GM19395 (cell line): ENCODE data around the gene ADPRS.

Experiments used
- ATAC-seq: cut with Tn5 transposase; IDR thresholded peaks from one replicate; pipeline ENCODE4 v1.9.1; 2021; ENCODE audit warnings: mild to moderate bottlenecking, moderate library complexity; ENCODE audit not compliant: unreplicated experiment

ADPRS gene

DNA sequence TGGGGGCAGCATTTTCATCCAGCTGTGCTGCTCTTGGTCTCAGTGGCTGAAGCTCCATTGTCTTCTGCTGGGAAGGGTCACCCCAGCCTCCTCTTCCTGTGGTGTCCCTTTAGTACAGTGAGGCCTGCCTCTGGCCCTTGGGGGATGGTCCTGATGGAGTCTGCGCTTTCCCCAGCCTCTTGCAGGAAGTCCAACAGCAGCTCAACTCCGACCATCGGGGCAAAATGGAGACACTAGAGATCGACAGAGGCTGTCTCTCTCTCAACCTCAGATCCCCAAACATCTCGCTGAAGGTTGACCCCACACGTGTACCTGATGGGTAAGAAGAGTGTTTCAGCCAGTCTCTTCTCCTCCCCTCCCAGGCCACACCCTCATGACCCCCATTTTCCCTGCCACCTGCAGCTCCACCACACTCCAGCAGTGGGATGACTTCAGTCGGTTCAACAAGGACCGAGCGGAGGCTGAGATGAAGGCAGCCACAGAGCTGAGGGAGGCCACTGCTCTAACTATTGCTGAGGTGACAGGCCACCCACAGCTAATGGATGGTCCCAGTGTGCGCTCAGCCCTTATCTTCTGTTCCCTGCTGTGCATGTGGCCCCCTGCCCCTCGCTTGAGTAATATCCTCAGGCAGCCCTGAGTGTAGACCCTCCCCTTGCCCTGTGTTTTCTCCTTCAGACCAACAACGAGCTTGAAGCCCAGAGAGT, 2.0 kb upstream of the ADPRS start:
- no peak for ATAC-seq

- no peak for ATAC-seq
Measured at GRCh38 chr1:36087233-36088123, 1.2 kb upstream of the ADPRS start.

DNA sequence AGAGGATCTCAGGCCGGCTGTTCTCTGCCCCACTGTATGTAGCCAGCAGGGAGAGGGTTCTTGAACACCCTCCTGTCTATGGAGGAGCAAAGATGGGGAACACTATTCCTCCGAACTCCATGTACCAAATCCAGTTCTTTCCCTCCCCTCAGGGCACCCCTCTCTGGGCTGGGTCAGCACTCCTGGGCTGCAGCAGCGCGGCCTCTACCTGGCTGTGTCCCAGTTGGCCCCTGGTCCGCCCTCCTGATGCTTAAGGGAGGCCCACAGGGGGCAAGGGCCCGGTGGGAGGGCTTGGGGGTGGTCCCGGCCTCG, 471 bp upstream of the ADPRS start:
- ATAC-seq, result peak; percentile 25

GRCh38 chr1:36089393-36090121, 865 bp downstream of the ADPRS start:
- ATAC-seq, result no peak

- no peak for ATAC-seq
Measured at GRCh38 chr1:36091141-36091540, 2.4 kb downstream of the ADPRS start.

- no peak for ATAC-seq
Measured at GRCh38 chr1:36091698-36092097, 3.0 kb downstream of the ADPRS start.

GRCh38 chr1:36092166-36092797, 3.6 kb downstream of the ADPRS start:
- no peak for ATAC-seq

DNA sequence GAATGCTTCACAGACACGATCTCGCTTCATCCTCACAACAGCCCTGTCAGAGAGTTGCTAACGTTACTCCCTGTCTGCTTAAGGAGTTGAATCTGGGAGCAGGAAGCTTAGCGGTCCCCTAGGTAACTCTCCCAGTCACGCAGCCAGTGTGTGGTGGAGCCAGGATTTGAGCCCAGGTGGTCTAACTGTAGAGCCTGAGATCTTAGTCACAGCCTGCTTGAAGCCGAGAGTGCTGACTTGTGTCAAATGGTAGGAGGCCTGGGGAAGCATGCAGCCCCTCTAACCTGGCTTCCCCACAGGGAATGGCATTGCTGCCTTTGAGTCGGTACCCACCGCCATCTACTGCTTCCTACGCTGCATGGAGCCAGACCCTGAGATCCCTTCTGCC, 4.1 kb downstream of the ADPRS start:
- no peak for ATAC-seq

DNA sequence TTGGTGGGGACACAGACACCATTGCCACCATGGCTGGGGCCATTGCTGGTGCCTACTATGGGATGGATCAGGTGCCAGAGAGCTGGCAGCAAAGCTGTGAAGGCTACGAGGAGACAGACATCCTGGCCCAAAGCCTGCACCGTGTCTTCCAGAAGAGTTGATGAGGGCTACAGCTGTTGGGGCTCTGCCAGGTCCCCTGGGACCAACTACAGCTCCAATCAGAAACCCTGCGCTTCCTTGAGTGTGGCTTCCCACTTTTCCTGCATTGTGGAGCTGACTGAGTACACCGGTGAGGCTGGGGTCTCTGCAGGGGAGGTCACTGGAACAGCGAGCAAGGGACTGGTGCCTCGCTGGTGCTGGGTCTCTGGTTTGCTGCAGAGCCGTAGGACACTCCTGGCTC, 4.5 kb downstream of the ADPRS start:
- no peak for ATAC-seq

- no peak for ATAC-seq
Measured at GRCh38 chr1:36093929-36094328, 5.2 kb downstream of the ADPRS start.

- ATAC-seq, result no peak
Measured at GRCh38 chr1:36094621-36095061, 5.9 kb downstream of the ADPRS start.

- no peak for ATAC-seq
Measured at GRCh38 chr1:36095760-36096405, 7.2 kb downstream of the ADPRS start.

DNA sequence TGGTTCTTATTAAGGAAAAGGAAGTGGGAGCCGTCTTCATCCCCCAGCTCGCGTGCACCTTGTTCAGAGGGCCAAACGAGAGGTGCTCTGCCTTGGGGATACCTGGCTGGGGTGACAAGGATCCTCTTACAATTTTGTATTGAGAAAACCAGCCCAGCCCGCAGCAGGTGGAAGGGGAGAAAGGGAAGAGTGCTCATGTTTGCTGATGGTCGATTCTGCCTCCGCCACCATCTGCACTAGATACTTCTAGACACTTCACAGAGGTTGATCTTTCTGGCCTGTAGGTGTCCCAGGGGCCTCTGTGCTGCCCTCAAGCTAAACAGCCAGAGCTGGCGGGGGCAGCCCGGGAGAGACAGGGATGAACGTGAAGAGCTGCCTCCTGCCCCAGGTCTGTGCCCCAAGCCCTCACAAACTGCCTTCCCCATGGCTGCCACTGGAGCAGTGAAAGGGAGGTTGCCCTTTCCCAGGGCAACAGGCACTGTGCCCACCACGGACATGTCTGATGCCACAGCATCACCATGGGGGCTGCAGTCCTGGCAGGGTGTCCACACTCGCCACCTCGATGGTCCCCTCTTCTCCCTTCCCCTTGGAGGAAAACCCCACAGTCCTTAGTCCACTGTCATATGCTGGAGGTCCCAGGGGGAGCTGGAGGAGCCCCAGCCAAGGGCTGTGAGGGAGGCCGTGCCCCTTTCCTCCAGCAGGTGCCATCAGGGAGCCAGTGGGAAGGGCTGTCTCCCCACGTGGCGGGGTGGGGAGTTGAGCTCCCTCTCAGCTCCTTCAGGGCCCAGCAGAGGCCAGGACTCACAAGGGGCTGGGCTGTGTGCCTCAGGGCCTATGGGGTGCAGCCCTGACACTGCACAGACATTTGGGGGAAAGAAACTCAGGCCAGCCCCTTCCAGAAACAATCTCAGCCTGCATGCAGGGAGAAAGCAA, 8.1 kb downstream of the ADPRS start:
- no peak for ATAC-seq

GRCh38 chr1:36097693-36098585, 9.2 kb downstream of the ADPRS start:
- ATAC-seq, result no peak

DNA sequence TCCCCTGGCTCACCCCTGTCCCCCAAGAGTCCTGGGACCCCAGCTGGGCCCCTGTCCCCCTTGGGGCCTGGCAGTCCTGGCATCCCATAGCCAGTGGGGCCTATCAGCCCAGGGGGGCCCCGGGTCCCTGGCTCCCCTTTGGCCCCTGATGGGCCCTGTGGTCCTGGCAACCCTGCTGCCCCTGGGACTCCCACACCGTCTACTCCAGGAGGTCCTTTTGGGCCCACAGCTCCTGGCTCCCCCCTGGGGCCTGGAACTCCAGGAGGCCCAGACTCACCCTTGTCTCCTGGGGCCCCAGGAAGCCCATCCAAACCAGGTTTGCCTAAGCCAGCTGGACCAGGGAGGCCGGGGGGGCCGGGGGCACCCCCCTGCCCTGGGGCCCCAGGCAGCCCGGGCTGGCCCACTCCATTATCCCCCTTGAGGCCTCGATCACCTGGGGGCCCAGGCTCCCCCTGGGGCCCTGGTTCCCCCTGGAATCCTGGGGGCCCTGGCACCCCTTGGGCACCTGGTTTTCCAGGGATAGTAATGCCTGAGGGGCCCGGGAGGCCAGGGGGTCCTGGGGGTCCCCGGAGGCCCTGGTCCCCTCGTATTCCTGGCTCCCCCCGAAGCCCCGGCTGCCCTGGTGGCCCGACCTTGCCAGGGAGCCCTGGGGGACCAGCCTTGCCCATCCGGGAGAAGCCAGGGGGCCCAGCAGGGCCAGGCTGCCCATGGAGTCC, 10.1 kb downstream of the ADPRS start:
- no peak for ATAC-seq

- no peak for ATAC-seq
Measured at GRCh38 chr1:36099681-36100341, 11.1 kb downstream of the ADPRS start.

- ATAC-seq, result no peak
Measured at GRCh38 chr1:36100376-36100775, 11.7 kb downstream of the ADPRS start.
